ENCODE measurements around the gene MTCL3.

Gene MTCL3

DNA sequence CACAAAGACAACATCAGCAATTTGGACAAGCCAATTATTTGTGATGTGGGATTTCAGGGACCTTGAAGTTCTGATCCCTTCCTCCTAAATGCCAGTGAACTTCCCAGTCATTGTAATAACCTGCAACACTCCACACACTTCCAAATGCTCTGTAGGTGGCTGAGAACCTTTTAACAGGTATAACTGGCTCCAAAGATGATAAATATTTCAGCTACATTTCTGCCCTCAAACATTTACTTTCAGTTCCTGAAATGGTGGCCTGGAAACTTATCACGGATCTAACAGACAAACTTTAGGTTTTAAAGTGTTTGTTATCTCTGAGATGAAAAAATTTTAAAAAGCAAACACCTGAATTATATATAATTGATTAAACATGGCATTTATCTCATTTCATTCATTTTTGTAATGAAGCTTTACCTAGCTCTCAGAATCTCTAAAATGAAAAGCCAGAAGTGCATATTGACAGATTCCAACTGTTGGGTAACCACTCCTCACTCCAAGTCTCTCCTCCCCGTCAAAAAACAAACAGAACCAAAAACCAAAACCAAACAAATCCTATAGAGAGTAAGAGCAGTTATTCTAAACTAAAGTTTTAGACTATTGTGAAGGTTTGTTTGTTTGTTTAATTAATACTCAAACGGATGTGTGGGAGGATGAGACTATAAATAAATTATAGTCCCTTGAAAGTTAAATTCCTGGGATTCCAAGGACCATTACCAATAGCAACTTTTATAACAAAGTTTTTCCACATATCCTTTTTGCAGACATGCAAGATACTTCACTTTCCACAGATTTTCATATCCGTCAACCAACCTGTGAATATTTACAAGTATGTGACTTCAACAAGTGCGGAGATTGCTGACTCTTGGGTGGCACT is 47.5 kb downstream of the MTCL3 start:
- H3K27ac ChIP-seq, result no peak overlapping the region
- TF ChIP-seq ZFX (IDR thresholded peaks at IDR 0.05), result no peak
- TF ChIP-seq, protein P1, sequence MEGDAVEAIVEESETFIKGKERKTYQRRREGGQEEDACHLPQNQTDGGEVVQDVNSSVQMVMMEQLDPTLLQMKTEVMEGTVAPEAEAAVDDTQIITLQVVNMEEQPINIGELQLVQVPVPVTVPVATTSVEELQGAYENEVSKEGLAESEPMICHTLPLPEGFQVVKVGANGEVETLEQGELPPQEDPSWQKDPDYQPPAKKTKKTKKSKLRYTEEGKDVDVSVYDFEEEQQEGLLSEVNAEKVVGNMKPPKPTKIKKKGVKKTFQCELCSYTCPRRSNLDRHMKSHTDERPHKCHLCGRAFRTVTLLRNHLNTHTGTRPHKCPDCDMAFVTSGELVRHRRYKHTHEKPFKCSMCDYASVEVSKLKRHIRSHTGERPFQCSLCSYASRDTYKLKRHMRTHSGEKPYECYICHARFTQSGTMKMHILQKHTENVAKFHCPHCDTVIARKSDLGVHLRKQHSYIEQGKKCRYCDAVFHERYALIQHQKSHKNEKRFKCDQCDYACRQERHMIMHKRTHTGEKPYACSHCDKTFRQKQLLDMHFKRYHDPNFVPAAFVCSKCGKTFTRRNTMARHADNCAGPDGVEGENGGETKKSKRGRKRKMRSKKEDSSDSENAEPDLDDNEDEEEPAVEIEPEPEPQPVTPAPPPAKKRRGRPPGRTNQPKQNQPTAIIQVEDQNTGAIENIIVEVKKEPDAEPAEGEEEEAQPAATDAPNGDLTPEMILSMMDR (conservative IDR thresholded peaks at IDR 0.05), result no peak

- no peak overlapping the region for H3K27ac ChIP-seq
- TF ChIP-seq ZFX (IDR thresholded peaks at IDR 0.05), result no peak
- TF ChIP-seq, protein P1 (conservative IDR thresholded peaks at IDR 0.05), result no peak
Observed at GRCh38 chr6:127468936-127469335, 50.2 kb downstream of the MTCL3 start.

DNA sequence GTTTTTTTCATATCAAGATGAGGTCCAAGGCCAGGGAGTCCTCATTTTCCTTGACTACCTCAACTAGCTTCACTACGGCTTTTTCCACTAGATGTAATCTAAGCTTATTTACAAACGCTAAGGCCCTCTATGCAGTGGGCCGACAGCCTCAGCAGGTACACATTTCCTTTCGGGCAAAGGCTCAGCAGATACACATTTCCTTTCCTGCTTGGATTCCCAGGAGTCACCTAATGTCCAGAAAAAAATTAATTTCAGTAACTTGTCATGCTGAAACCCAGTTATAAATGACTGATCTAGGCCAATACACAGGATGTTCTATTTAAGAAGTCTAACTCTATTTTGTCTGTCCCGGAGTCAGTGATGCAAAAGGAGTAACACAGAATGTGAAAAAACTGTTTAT is 52.7 kb downstream of the MTCL3 start:
- TF ChIP-seq, protein P1 (conservative IDR thresholded peaks at IDR 0.05), result no peak
- no peak for TF ChIP-seq ZFX (IDR thresholded peaks at IDR 0.05)
- no peak overlapping the region for H3K27ac ChIP-seq

- no peak overlapping the region for H3K27ac ChIP-seq
- no peak for TF ChIP-seq ZFX (IDR thresholded peaks at IDR 0.05)
- TF ChIP-seq, protein P1 (conservative IDR thresholded peaks at IDR 0.05), result peak; percentile 88
Observed at GRCh38 chr6:127464881-127465459, 54.2 kb downstream of the MTCL3 start.

DNA sequence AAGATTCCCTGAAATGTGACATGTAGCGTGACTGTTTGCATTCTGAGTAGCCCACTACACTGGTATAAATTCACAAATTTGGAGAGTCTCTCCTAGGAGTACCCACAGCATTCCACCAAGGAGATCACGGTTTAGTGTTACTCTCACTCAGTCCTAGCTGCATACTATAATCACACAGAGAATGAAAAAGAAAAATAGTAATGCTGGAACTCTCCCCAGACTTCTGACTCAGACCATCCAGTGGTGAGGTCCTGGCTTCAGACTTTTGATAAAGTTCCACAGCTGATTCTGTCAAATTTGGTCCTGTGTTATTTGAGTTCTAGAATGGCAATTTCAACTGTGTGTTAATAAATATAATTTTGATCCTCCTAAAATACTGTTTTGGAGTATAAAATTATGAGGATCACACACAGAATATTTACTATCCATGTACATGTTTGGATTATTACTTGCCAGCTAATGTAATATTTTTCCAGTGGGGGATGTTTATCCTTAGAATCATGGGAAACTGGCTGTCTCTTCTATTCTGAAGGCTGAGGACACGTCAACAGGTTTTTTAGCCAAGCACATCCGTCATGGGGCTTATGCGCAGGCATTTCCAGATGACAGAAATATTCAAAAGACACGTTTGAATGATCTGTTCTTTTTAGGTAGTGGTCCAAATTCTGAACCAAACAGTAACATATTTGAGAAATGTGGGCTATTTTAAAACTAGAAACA is 54.8 kb downstream of the MTCL3 start:
- no peak overlapping the region for H3K27ac ChIP-seq
- no peak for TF ChIP-seq ZFX (IDR thresholded peaks at IDR 0.05)
- TF ChIP-seq, protein P1 (conservative IDR thresholded peaks at IDR 0.05), result no peak

DNA sequence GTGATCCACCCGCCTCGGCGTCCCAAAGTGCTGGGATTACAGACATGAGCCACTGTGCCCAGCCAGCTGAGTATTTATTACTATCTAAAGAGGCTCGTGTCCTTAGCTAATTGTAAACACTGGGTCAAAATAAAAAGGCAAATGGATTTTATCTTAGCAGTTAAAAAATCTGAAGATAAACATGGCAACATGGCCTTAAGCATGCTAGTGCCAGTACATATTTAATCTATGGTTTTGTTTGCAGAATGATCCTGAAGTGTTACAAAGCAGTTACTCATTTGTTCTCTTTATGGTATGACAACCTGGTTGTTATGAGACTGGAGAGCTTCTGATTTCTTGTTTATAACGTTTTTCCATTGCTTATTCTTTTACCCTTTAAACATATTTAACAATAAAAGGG is 56.1 kb downstream of the MTCL3 start:
- TF ChIP-seq, protein P1 (conservative IDR thresholded peaks at IDR 0.05), result no peak
- no peak for TF ChIP-seq ZFX (IDR thresholded peaks at IDR 0.05)

GRCh38 chr6:127462376-127462775 is 56.8 kb downstream of the MTCL3 start:
- TF ChIP-seq ZFX (IDR thresholded peaks at IDR 0.05), result no peak
- TF ChIP-seq, protein P1 (conservative IDR thresholded peaks at IDR 0.05), result peak; percentile 17; the same call in 1 of the 2 replicates
- H3K27ac ChIP-seq, result no peak overlapping the region

More for the DNA sequence above, 56.1 kb downstream of the MTCL3 start:
- no peak overlapping the region for H3K27ac ChIP-seq
